Measurements from ENCODE around the gene DNAH8.

The DNAH8 gene

DNA sequence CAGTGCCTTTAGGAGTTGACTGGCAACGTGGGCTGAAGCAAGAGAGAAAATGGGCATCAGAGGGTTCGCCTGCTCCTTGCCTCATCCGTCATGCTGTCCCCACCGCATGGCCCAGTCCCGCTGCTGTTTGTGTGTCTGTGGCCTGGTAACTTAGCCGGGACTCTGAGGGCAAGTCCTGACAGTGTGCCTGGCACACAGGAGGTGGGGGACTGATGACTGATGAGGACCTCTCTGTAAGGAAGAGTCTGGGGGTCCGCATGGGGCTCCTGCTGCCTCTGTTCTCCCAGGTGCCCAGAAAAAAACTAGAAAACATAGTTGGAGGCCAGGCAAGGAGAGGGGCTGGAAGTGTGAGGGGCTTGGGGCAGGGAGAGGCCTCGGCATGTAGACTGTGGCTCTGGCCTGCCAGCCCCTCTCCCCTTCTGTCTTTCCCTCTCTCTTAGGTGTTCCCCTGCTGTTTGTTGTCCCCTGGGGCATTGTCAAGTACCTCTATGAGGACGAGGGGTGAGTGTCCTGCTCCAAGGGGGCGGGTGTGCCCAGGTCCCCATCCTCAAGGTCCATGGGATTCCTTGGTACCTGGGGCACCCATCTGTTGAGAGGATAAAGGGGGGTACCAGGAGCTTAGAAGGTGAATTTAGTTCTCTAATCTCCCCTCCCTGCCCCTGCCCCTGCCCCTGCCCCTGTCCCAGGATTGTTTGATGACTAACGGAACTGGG, 362.9 kb downstream of the DNAH8 start:
- DNase-seq, result no peak

DNA sequence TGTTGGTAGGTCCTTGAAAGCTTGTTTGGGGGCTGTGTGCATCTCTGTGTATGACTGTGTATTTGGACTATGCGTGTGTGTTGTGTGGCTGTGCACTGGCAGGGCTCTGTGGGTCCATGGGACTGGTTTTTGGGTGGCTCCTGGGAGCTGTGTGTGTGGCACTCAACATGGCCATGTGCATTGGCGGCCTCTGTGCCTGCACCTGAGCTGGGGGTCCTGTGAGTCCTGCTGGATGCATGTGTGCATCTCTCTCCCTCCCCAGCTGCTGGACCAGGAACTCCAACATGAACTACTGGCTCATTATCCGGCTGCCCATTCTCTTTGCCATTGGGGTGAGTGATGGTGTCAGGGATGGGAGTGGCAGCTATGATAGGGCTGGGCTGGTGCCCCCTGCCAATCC, 363.6 kb downstream of the DNAH8 start:
- no peak for DNase-seq

DNA sequence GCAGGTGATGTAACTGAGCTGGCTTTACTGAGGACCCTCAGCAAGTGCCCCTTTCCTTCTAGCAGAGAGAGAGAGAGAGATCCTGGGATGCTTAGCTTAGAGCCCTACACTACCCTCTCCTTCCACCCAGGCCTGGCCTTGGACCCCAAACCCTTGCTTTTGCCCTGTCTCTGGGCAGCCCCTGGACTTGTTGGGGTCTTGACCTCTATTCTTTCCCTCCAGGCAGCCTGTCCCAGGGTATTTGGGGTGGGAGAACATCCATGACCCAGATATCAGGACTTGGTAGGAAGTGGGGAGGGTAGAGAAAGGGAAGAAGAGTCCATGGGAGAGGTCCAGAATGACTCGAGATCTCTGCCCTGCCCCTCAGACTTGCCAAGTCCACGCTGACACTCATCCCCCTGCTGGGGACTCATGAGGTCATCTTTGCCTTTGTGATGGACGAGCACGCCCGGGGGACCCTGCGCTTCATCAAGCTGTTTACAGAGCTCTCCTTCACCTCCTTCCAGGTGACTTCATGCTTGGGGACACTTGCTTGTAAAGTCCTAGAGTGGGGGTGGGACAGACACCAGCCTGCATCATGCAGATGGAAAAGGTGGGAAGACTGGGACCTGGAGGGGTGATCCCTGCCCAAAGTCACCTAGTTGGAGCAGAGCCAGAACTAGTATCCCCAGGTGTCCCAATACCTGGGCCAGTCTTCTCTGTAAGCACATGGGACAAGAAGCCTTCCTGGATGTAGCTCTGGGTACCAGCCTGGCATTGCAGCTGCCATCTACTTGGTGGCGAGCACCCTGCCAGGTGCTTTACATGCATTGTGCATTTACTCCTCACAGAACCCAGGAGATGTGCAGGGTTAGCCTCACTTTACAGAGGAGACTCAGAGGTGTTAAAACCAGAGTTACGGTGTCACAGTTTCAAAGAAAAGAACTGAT, 364.4 kb downstream of the DNAH8 start:
- no peak for DNase-seq

All from activated CD4-positive, alpha-beta T cell treated with anti-CD3 and anti-CD28 coated beads for 48 hours (primary cell).